ENCODE measurements around the gene SAPCD1. TPM values are rescaled to one million over a fixed set of nuclear protein-coding genes. Genes with fewer than 3 reads are reported as not detected.

The SAPCD1 gene
- total RNA-seq, result 1.2 TPM in 2 replicates

GRCh38 chr6:31762356-31762755, at the start of gene SAPCD1:
Gene SAPCD1, plus strand, starts transcription at chr6:31762656. Its CDS starts 399 bp downstream, at chr6:31763055.

DNA sequence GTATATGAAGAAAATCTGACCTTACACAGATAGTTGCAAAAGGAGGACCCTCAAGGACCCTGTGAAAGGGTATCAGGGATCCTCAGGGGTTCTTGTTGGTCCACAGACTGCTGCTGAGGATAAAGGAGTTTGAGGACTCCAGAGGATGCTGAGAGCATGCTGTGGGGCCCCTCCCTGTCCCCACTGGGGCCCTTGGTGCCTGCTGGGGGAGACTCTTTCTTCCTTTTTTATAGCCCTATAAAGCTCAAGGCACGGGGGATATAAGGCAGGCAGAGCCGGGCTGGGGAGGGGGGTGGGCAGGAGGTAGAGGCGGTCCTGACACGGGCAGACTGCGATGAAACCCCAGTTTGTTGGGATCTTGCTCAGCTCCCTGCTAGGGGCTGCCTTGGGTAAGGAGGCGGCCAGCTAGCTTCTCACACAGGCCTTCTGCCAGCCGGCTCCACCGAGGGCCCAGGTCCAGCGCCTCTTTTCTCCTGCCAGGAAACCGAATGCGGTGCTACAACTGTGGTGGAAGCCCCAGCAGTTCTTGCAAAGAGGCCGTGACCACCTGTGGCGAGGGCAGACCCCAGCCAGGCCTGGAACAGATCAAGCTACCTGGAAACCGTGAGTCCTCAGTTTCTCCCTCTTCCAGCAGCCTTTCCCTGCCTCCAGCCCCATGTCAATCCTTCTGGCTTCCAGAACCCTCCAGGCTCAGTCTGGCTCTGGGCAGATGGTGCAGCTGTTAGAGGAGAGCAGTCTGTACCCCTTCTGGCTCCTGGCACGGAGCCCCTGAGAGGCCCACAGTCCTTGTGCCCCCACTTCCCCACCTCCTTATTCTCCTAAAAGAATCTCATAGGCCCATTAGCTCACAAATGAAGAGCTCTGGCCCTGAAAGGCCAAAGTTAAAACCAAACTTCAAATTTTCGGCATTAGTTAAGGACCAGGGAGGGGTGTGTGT, 47.2 kb upstream of the SAPCD1 start, which contains the start of gene LY6G6D:
Gene LY6G6D, plus strand, starts transcription at position 327 of the 937 bp plus-strand sequence. Its CDS starts 8 bp downstream, at position 335.

GRCh38 chr6:31721351-31722020, 41.0 kb upstream of the SAPCD1 start, which contains the start of gene LY6G6C:
Gene LY6G6C, minus strand, starts transcription at chr6:31721746. Its CDS starts 67 bp downstream, at chr6:31721679.

GRCh38 chr6:31723245-31723979, 39.0 kb upstream of the SAPCD1 start, which contains the start of gene MPIG6B:
Gene MPIG6B, plus strand, starts transcription at chr6:31723373. Its CDS starts 11 bp downstream, at chr6:31723384.

GRCh38 chr6:31728767-31729514, 33.5 kb upstream of the SAPCD1 start, which contains the start of gene DDAH2:
Gene DDAH2, minus strand, starts transcription at chr6:31729299. Its CDS starts 138 bp downstream, at chr6:31729161.

GRCh38 chr6:31736021-31736767, 26.3 kb upstream of the SAPCD1 start, which contains the start of gene CLIC1:
Gene CLIC1, minus strand, starts transcription at chr6:31736530. Its CDS starts 230 bp downstream, at chr6:31736300.

DNA sequence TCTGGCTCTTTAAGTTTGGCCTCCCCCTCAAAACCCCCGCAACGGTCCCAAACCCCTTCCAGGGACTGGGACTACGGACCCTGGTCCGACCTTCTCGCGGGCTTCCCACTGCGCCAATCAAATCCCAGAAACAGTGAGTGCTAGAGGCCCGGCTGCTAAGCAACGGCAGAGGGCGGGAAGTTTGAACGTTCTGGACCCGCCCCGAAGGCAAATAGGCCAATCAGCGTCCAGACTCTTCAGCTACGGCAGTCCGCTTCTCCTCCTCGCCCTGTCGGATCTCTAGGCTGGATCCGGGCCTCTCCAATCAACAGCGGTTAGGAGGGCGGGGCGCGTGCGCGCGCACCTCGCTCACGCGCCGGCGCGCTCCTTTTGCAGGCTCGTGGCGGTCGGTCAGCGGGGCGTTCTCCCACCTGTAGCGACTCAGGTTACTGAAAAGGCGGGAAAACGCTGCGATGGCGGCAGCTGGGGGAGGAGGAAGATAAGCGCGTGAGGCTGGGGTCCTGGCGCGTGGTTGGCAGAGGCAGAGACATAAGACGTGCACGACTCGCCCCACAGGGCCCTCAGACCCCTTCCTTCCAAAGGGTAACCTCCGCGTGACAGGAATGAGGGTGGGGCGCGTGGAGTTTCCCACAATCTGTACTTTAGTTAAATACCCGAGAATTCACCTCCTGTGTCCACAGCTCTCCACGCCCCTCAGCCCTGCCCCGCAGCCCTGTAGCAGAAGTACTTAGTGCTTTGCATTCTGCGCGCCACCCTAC, 22.6 kb upstream of the SAPCD1 start, which contains the start of gene MSH5:
Gene MSH5, plus strand, starts transcription at position 367 of the 758 bp plus-strand sequence. CDS start 462 bp downstream, outside the sequence.

GRCh38 chr6:31776989-31777666, 14.7 kb downstream of the SAPCD1 start, which contains the start of gene VWA7:
Gene VWA7, minus strand, starts transcription at chr6:31777328. Its CDS starts 549 bp downstream, at chr6:31776779.

DNA sequence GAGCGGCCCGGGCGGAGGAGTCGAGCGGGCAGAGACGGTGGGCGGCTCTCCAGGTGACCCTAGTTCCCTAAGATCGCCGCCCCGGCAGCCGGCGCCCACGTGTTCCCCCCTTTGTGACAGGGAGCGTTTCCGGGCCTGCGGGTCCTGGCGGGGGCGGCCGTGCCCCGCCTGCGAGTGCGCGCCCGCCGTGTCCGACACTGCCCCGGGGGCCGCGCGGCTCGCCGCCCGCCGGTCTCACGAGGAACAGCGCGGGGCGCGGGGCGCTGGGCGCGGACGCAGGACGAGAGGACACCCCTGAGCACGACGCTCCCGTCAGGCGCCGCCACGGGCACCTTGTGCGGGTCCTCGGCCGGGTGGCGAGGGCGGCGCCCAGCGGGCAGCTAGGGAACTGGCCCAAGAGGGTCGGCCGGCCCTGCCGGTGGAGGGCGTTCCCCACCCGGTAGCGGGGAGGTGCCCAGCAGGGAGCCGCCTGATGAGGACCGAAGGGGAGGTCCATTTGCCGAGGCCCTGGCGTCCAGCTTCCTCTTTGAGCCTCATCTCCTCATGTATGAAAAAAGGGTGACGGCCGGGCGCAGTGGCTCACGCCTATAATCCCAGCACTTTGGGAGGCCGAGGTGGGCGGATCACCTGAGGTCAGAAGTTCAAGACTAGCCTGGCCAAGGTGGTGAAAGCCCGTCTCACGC, 33.3 kb downstream of the SAPCD1 start, which contains the start of gene VARS1:
Gene VARS1, minus strand, starts transcription at position 137 of the 683 bp plus-strand sequence. CDS start 535 bp downstream, outside the sequence.

GRCh38 chr6:31806470-31807272, 44.2 kb downstream of the SAPCD1 start, which contains the start of gene LSM2:
Gene LSM2, minus strand, starts transcription at chr6:31806966. Its CDS starts 209 bp downstream, at chr6:31806757.

Other genes starting within 250 kb of the SAPCD1 start
- not detected in 2 replicates for gene MCCD1, start 233.7 kb upstream of the SAPCD1 start, total RNA-seq
- gene DDX39B, start 220.7 kb upstream of the SAPCD1 start, total RNA-seq, result 222 and 273 TPM in 2 replicates
- gene ATP6V1G2, start 216.0 kb upstream of the SAPCD1 start, total RNA-seq, result 2.6 and 3.3 TPM in 2 replicates
- gene NFKBIL1, start 215.0 kb upstream of the SAPCD1 start, total RNA-seq, result 12.0 and 23.5 TPM in 2 replicates
- gene LTA, start 190.4 kb upstream of the SAPCD1 start, total RNA-seq, result not detected in 2 replicates
- under 0.01 TPM in 1 of 2 replicates, not detected in the other for gene TNF, start 187.1 kb upstream of the SAPCD1 start, total RNA-seq
- not detected in 2 replicates for gene LTB, start 180.2 kb upstream of the SAPCD1 start, total RNA-seq
- gene LST1, start 176.4 kb upstream of the SAPCD1 start, total RNA-seq, result not detected in 2 replicates
- not detected in 2 replicates for gene NCR3, start 169.7 kb upstream of the SAPCD1 start, total RNA-seq
- not detected in 2 replicates for gene AIF1, start 147.4 kb upstream of the SAPCD1 start, total RNA-seq
- 29.1 and 76.5 TPM in 2 replicates for gene PRRC2A, start 141.9 kb upstream of the SAPCD1 start, total RNA-seq
- gene BAG6, start 110.0 kb upstream of the SAPCD1 start, total RNA-seq, result 116 and 226 TPM in 2 replicates
- gene APOM, start 106.8 kb upstream of the SAPCD1 start, total RNA-seq, result 0.60 and 0.89 TPM in 2 replicates
- 16.6 and 22.0 TPM in 2 replicates for gene C6orf47, start 101.9 kb upstream of the SAPCD1 start, total RNA-seq
- 10.1 and 10.3 TPM in 2 replicates for gene GPANK1, start 97.7 kb upstream of the SAPCD1 start, total RNA-seq
- 73.6 and 90.3 TPM in 2 replicates for gene CSNK2B, start 96.6 kb upstream of the SAPCD1 start, total RNA-seq
- 2.9 and 3.0 TPM in 2 replicates for gene LY6G5B, start 92.7 kb upstream of the SAPCD1 start, total RNA-seq
- 0.51 and 0.59 TPM in 2 replicates for gene LY6G5C, start 81.6 kb upstream of the SAPCD1 start, total RNA-seq
- 38.6 and 56.1 TPM in 2 replicates for gene ABHD16A, start 59.3 kb upstream of the SAPCD1 start, total RNA-seq
- not detected in 2 replicates for gene LY6G6F, start 55.8 kb upstream of the SAPCD1 start, total RNA-seq
- not detected in 2 replicates for gene LY6G6D, start 47.3 kb upstream of the SAPCD1 start, total RNA-seq
- not detected in 2 replicates for gene LY6G6C, start 40.9 kb upstream of the SAPCD1 start, total RNA-seq
- gene MPIG6B, start 39.3 kb upstream of the SAPCD1 start, total RNA-seq, result not detected in 2 replicates
- gene DDAH2, start 33.4 kb upstream of the SAPCD1 start, total RNA-seq, result 54.9 and 59.1 TPM in 2 replicates
- gene CLIC1, start 26.1 kb upstream of the SAPCD1 start, total RNA-seq, result 514 and 620 TPM in 2 replicates
- gene MSH5, start 22.7 kb upstream of the SAPCD1 start, total RNA-seq, result 3.6 and 10.9 TPM in 2 replicates
- 0.09 TPM in 1 of 2 replicates, not detected in the other for gene VWA7, start 14.7 kb downstream of the SAPCD1 start, total RNA-seq
- gene VARS1, start 33.1 kb downstream of the SAPCD1 start, total RNA-seq, result 67.4 and 123 TPM in 2 replicates
- 17.2 and 18.4 TPM in 2 replicates for gene LSM2, start 44.3 kb downstream of the SAPCD1 start, total RNA-seq
- 1.2 and 2.1 TPM in 2 replicates for gene HSPA1L, start 52.6 kb downstream of the SAPCD1 start, total RNA-seq
- 73.6 and 99.1 TPM in 2 replicates for gene HSPA1A, start 52.9 kb downstream of the SAPCD1 start, total RNA-seq
- 84.9 and 117 TPM in 2 replicates for gene HSPA1B, start 65.1 kb downstream of the SAPCD1 start, total RNA-seq
- gene NEU1, start 100.2 kb downstream of the SAPCD1 start, total RNA-seq, result 72.0 and 133 TPM in 2 replicates
- gene SLC44A4, start 116.3 kb downstream of the SAPCD1 start, total RNA-seq, result 0.05 and 0.30 TPM in 2 replicates
- 51.1 and 57.6 TPM in 2 replicates for gene EHMT2, start 135.0 kb downstream of the SAPCD1 start, total RNA-seq
- 3.6 and 4.7 TPM in 2 replicates for gene ZBTB12, start 139.4 kb downstream of the SAPCD1 start, total RNA-seq
- 0.42 and 0.89 TPM in 2 replicates for gene C2, start 165.1 kb downstream of the SAPCD1 start, total RNA-seq
- gene CFB, start 183.4 kb downstream of the SAPCD1 start, total RNA-seq, result 4.1 and 28.8 TPM in 2 replicates
- 89.1 and 109 TPM in 2 replicates for gene NELFE, start 196.3 kb downstream of the SAPCD1 start, total RNA-seq
- gene SKIC2, start 196.5 kb downstream of the SAPCD1 start, total RNA-seq, result 60.3 and 63.7 TPM in 2 replicates
- 11.0 and 11.3 TPM in 2 replicates for gene DXO, start 209.5 kb downstream of the SAPCD1 start, total RNA-seq
- 4.2 and 4.3 TPM in 2 replicates for gene C4A, start 219.4 kb downstream of the SAPCD1 start, total RNA-seq

All from smooth muscle cell of the umbilical artery (primary cell).